Endothelial cell (in vitro differentiated cells): Measurements from ENCODE around the gene KRT222. TPM values are rescaled to one million over a fixed set of nuclear protein-coding genes. Genes with fewer than 3 reads are reported as not detected.

Source experiments
- DNase-seq: peaks from one replicate; pipeline ENCODE4 v3.0.0; 2021; ENCODE audit warnings: low spot score
- H3K27ac Mint-ChIP-seq: one replicate; pipeline ENCODE4 v1.8.0; 2021; ENCODE audit warnings: mixed read lengths, inconsistent platforms; ENCODE audit not compliant: unreplicated experiment
- H3K27me3 Mint-ChIP-seq: one replicate; pipeline ENCODE4 v1.8.0; 2021; ENCODE audit warnings: mild to moderate bottlenecking, moderate library complexity, mixed read lengths, inconsistent platforms; ENCODE audit not compliant: unreplicated experiment
- H3K36me3 Mint-ChIP-seq: one replicate; pipeline ENCODE4 v1.8.0; 2021; ENCODE audit warnings: mild to moderate bottlenecking, low read depth, mixed read lengths, inconsistent platforms; ENCODE audit not compliant: unreplicated experiment
- H3K4me1 Mint-ChIP-seq: one replicate; pipeline ENCODE4 v1.8.0; 2021; ENCODE audit warnings: mild to moderate bottlenecking, mixed read lengths, inconsistent platforms; ENCODE audit not compliant: unreplicated experiment
- H3K4me3 Mint-ChIP-seq: one replicate; pipeline ENCODE4 v1.8.0; 2021; ENCODE audit warnings: mild to moderate bottlenecking, mixed read lengths, inconsistent platforms; ENCODE audit not compliant: unreplicated experiment
- H3K9me3 Mint-ChIP-seq: one replicate; pipeline ENCODE4 v1.8.0; 2021; ENCODE audit warnings: mixed read lengths, inconsistent platforms; ENCODE audit not compliant: unreplicated experiment
- CTCF ChIP-seq: fragments of 200-600 bp; sonication (generic); IDR thresholded peaks from one replicate; pipeline ENCODE4 v1.5.0; 2021; ENCODE audit warnings: antibody characterized with exemption; ENCODE audit not compliant: unreplicated experiment
- total RNA-seq: library from RNA; stranded (reverse); fragmentation: NEBNext Ultra II Directional; extraction: Animal tissue kit (Norgen Biotek cat#: 25700); gene quantifications from one replicate; pipeline ENCODE4 v1.2.1, GENCODE V29; 2021; ENCODE audit not compliant: unreplicated experiment

KRT222 gene
- total RNA-seq, 1 donor from 2014 or later = 1.2 TPM

DNA sequence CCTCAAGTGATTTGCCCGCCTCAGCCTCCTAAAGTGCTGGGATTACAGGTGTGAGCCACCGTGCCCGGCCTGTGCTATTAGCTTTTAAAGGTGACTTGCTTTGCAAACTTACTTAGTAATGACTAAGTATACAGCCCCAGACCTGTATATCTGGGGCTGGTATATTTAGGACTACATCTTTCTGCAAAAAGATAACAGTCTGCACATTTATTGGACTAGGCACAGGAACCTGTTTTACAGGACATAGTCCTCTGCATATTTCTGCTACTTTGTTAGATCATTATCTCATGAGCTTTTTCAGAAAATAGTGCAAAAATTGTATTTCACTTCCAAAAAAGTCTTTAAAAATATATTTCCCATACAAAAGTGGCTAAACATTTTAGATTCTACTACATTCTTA, 37.3 kb upstream of the KRT222 start:
- Mint-ChIP-seq H3K27me3 (no peaks in the 10 kb centered on the region), H3K4me3 (no peak overlapping the region), H3K36me3 (no peaks in the 10 kb centered on the region), H3K27ac (no peak overlapping the region), H3K9me3 (no peaks in the 10 kb centered on the region), H3K4me1 (peaks cover 2% of the 10 kb centered on the region)
- TF ChIP-seq CTCF = no peak
- no peak for DNase-seq

DNA sequence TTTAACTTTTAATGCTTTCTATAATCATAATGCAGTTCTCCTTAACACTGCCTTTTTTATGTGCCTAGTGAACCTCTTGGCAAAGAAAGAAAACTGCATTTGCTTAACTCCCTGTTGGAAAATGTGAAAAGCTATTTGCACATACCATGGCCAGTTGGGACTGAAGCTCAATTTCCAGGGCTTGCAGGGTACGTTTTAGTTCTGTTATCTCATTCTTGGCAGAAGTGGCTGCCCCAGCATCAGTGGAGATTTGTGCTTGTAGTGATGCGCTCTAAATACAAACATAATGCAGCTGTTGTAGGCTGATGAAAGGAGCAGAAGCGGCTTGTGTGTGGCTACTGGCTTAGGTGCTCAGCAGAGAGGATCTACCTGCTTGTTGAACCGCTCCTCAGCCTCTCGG, 34.9 kb upstream of the KRT222 start:
- Mint-ChIP-seq H3K27ac (no peak overlapping the region), H3K36me3 (no peaks in the 10 kb centered on the region), H3K27me3 (no peaks in the 10 kb centered on the region), H3K4me3 (no peak overlapping the region), H3K4me1 (no peaks in the 10 kb centered on the region), H3K9me3 (no peaks in the 10 kb centered on the region)
- no peak for DNase-seq
- no peak for TF ChIP-seq CTCF

- Mint-ChIP-seq H3K36me3 (no peaks in the 10 kb centered on the region), H3K27ac (no peak overlapping the region), H3K4me3 (no peak overlapping the region), H3K9me3 (no peaks in the 10 kb centered on the region), H3K27me3 (no peaks in the 10 kb centered on the region), H3K4me1 (no peaks in the 10 kb centered on the region)
- no peak for DNase-seq
- TF ChIP-seq CTCF = no peak
These were observed 34.4 kb upstream of the KRT222 start for GRCh38 chr17:40699371-40699770.

- TF ChIP-seq CTCF = no peak
- no peaks in the 10 kb centered on the region for H3K9me3 Mint-ChIP-seq
- no peak overlapping the region for H3K4me3 Mint-ChIP-seq
- no peaks in the 10 kb centered on the region for H3K4me1 Mint-ChIP-seq
- no peak for DNase-seq
- H3K27me3 Mint-ChIP-seq = no peaks in the 10 kb centered on the region
- no peaks in the 10 kb centered on the region for H3K36me3 Mint-ChIP-seq
- no peak overlapping the region for H3K27ac Mint-ChIP-seq
These were observed 32.3 kb upstream of the KRT222 start for GRCh38 chr17:40697297-40697696.

DNA sequence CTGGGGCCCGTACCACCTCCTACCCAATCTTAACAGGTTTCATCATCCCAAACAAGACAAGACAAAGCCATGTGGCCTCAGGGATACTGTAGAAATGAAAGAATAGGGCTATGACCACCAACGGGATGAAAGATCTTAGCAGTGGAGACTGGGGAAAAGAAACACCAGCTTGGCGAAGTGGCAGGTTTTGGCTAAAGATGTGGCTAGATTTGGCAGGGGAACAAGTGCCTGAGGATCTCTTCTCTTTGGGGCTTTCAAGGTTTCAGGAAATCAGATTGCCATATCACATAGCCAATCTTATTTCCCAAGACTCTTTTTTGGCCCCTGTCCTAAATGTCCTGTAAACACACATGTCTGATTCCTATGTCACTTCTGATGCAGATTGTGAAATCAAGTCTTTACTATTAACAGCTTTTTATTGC, 31.7 kb upstream of the KRT222 start:
- no peaks in the 10 kb centered on the region for H3K9me3 Mint-ChIP-seq
- H3K4me1 Mint-ChIP-seq = no peaks in the 10 kb centered on the region
- no peak overlapping the region for H3K27ac Mint-ChIP-seq
- H3K4me3 Mint-ChIP-seq = no peak overlapping the region
- no peaks in the 10 kb centered on the region for H3K27me3 Mint-ChIP-seq
- TF ChIP-seq CTCF = no peak
- DNase-seq = no peak
- H3K36me3 Mint-ChIP-seq = no peaks in the 10 kb centered on the region
